GM18519 (cell line): ENCODE data around the gene PGM1.
"Not testable (repeated sequence)": the region's sequence is repeated elsewhere in the genome, so short reads cannot be mapped to it uniquely, and the experiment has no call there.

Source experiments
- ATAC-seq: cut with Tn5 transposase; IDR thresholded peaks from one replicate; pipeline ENCODE4 v1.9.1; 2021; ENCODE audit warnings: mild to moderate bottlenecking, moderate library complexity; ENCODE audit not compliant: unreplicated experiment, low FRiP score

PGM1 gene

GRCh38 chr1:63593303-63593885 lies at the start of gene PGM1:
PGM1 (plus strand) TSS chr1:63593411; CDS start chr1:63593489, 78 bp downstream.
- peak; percentile 81 for ATAC-seq

- ATAC-seq: no peak
Measured at GRCh38 chr1:63545780-63546179, 47.4 kb upstream of the PGM1 start.

- no peak for ATAC-seq
Measured at GRCh38 chr1:63547621-63548294, 45.5 kb upstream of the PGM1 start.

- ATAC-seq: no peak
Measured at GRCh38 chr1:63548303-63548702, 44.9 kb upstream of the PGM1 start.

- no peak for ATAC-seq
Measured at GRCh38 chr1:63548877-63549276, 44.3 kb upstream of the PGM1 start.

- ATAC-seq: no peak
Measured at GRCh38 chr1:63555480-63555879, 37.7 kb upstream of the PGM1 start.

- no peak for ATAC-seq
Measured at GRCh38 chr1:63557365-63557987, 35.7 kb upstream of the PGM1 start.

GRCh38 chr1:63559357-63559756 lies 33.9 kb upstream of the PGM1 start:
- no peak for ATAC-seq

GRCh38 chr1:63563745-63564144 lies 29.5 kb upstream of the PGM1 start:
- ATAC-seq: peak; percentile 56

- no peak for ATAC-seq
Measured at GRCh38 chr1:63569068-63569467, 24.1 kb upstream of the PGM1 start.

GRCh38 chr1:63569640-63570316 lies 23.4 kb upstream of the PGM1 start:
- ATAC-seq: no peak

DNA sequence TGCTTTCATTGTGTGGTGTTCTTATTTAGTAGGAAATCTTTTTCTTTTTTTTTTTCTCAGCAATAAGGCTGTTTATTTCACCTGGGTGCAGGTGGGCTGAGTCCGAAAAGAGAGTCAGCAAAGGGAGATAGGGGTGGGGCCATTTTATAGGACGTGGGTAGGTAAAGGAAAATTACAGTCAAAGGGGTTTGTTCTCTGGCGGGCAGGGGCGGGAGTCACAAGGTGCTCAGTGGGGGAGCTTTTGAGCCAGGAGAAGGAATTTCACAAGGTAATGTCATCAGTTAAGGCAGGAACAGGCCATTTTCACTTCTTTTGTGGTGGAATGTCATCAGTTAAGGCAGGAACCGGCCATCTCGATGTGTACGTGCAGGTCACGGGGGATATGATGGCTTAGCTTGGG lies 20.5 kb upstream of the PGM1 start:
- ATAC-seq: not testable (repeated sequence)

DNA sequence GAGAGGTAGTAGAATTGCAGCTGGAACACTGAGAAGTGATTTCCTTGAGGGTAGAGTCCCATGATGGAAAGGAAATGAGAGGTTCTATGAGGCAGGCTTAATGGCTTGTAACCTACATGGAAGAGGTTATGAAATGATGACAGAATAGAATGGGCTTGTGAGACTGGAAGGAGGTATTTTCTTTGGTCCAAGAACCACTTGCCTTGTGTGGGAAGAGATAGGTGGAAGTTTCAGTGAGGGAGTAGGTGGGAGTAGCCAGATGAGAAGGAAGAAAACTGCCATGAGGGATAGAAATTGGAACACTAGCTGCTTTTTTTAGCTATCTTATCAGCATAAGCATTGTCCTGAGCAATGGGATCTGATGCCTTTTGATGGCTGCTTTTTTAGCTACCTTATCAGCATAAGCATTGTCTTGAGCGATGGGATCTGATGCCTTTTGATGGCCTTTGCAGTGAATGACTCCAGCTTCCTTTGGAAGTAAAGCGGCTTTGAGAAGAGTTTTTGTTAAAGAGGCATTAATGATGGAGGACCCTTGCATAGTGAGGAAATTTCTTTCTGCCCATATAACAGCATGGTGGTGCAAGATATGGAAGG lies 18.9 kb upstream of the PGM1 start:
- ATAC-seq: not testable (repeated sequence)

DNA sequence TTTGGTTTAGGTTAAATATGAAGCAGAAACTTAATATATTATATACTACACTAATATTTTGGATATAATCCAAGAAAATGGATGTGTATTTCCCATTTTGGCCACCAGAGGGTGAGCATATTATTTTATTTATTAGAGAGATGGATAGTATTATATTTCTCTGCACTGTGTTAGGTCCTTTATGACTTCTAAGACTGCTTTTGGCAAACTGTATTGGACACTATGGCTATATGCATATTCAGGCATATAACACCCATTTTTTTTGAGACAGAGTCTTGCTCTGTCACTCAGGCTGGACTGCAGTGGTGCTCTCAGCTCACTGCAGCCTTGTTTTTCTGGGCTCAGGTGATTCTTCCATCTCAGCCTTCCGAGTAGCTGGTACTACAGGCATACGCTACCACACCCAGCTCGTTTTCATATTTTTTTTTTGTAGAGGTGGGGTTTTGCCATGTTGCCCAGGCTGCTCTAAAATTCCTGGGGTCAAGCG lies 17.8 kb upstream of the PGM1 start:
- no peak for ATAC-seq

- not testable (repeated sequence) for ATAC-seq
Measured at GRCh38 chr1:63586326-63586725, 6.9 kb upstream of the PGM1 start.

GRCh38 chr1:63590166-63590560 lies 3.0 kb upstream of the PGM1 start:
- ATAC-seq: no peak

DNA sequence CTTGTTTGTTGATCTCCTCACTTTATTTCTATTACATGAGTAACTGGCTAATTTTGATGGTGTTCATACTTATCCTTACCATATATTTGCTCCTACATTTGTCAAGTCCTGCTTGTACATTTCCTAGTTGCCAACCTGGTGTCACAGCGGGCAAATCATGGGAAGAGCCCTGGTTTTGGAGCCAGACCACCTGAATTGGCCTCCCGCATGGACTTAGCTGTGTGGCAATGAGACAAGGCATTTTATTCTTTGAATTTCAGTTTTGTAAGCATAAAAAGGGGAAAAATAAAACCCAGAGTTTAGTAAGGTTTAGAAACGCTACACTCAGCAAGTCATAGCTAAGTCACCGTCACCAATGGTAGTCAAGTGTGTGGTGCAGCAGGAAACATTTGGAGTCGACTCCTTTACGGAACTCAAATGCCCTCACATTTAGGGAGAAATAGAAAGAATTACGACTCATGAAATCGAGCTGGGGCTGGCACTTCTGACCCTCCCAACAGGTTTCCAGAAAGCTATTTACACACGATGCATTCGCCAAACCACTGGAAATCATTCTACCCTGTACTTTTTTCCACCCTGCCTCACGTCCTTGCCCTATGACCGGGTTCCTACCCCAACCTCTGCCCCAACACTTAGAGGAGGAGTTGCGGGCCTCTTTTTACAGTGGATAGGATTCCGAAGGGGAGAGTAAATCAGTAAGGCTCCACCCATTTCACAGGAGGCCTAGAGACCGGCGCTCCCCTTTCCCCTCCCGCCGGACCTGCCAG lies 492 bp upstream of the PGM1 start:
- no peak for ATAC-seq

- peak; percentile 24 for ATAC-seq
Measured at GRCh38 chr1:63593886-63594605, 835 bp downstream of the PGM1 start.

DNA sequence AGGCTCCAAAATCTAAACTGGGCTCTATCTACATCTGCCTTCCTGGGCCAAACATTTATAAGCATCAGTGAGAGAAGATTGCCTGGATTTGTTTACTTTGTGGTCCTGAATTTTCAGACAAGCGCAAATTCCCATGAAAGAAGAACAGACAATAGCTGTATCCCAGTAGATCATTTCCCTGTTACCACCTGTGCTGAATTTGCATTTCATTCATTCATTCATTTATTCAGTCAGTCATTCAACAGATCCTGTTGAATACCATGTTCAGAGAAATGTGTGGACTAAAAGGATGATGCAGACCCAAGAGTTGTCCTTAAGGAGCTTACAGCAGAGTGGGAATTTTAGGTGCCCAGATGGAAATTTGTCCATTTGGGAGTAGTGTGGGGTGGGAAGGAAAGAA lies 2.2 kb downstream of the PGM1 start:
- no peak for ATAC-seq
